ENCODE results near the gene CMBL.

The CMBL gene

GRCh38 chr5:10266839-10267238, 40.9 kb downstream of the CMBL start:
- no peak overlapping the region for H3K4me3 ChIP-seq (ENCODE audit: low read depth, low read length)
- in situ Hi-C loops (cut with HindIII; ENCODE audit: low sequenced_read_pairs), result no loop called here
- no peak for DNase-seq (ENCODE audit: low read depth, low spot score)
- TF ChIP-seq CTCF (IDR thresholded peaks at IDR 0.05; ENCODE audit: low read depth, low read length), result no peak

- TF ChIP-seq CTCF (IDR thresholded peaks at IDR 0.05; ENCODE audit: low read depth, low read length), result no peak
- no peak for DNase-seq (ENCODE audit: low read depth, low spot score)
- in situ Hi-C loops (cut with HindIII; ENCODE audit: low sequenced_read_pairs), result no loop called here
- H3K4me3 ChIP-seq (ENCODE audit: low read depth, low read length), result no peak overlapping the region
Observed at GRCh38 chr5:10266137-10266536, 41.6 kb downstream of the CMBL start.

- DNase-seq (ENCODE audit: low read depth, low spot score), result no peak
- no peak overlapping the region for H3K4me3 ChIP-seq (ENCODE audit: low read depth, low read length)
- no peak for TF ChIP-seq CTCF (IDR thresholded peaks at IDR 0.05; ENCODE audit: low read depth, low read length)
- in situ Hi-C loops (cut with HindIII; ENCODE audit: low sequenced_read_pairs), result no loop called here
Observed at GRCh38 chr5:10265245-10266109, 42.2 kb downstream of the CMBL start.

- TF ChIP-seq CTCF (IDR thresholded peaks at IDR 0.05; ENCODE audit: low read depth, low read length), result no peak
- DNase-seq (ENCODE audit: low read depth, low spot score), result no peak
- in situ Hi-C loops (cut with HindIII; ENCODE audit: low sequenced_read_pairs), result no loop called here
- H3K4me3 ChIP-seq (ENCODE audit: low read depth, low read length), result no peak overlapping the region
Observed at GRCh38 chr5:10264604-10265003, 43.1 kb downstream of the CMBL start.

GRCh38 chr5:10262995-10263394, 44.7 kb downstream of the CMBL start:
- TF ChIP-seq CTCF (IDR thresholded peaks at IDR 0.05; ENCODE audit: low read depth, low read length), result no peak
- no peak for DNase-seq (ENCODE audit: low read depth, low spot score)
- no peak overlapping the region for H3K4me3 ChIP-seq (ENCODE audit: low read depth, low read length)
- in situ Hi-C loops (cut with HindIII; ENCODE audit: low sequenced_read_pairs), result no loop called here

- no peak for TF ChIP-seq CTCF (IDR thresholded peaks at IDR 0.05; ENCODE audit: low read depth, low read length)
- no peak overlapping the region for H3K4me3 ChIP-seq (ENCODE audit: low read depth, low read length)
- in situ Hi-C loops (cut with HindIII; ENCODE audit: low sequenced_read_pairs), result no loop called here
- no peak for DNase-seq (ENCODE audit: low read depth, low spot score)
Observed at GRCh38 chr5:10262121-10262774, 45.5 kb downstream of the CMBL start.

All from astrocyte of the spinal cord (primary cell).